DLD1 (cell line): ENCODE results near the gene CNTN1.

Experiments used
- in situ Hi-C: cut with HindIII; loops from 2 replicates; pipeline ENCODE4 v1.10.0; 2017; ENCODE audit warnings: low sequenced_read_pairs

The CNTN1 gene

DNA sequence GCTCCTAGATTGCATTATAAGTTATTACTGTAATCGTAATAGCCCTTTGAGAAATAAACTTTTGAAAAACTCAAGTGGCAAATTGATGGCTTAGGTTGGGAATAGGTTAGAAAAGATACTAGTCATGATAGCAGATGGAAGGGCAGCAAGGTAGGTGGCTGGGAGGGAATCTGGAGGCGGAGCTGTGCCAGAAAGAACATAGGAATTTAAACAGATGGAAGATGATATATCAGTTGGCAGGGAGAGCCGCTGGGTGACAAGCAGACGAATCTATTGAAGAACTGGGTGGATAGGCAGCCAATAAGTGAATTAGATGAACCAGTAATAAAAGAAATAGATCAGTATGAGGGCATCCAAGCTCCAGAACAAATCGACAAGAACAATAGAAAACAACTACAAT lies 142.1 kb downstream of the CNTN1 start:
- in situ Hi-C loops: no loop called here

GRCh38 chr12:40837891-40838429 lies 145.7 kb downstream of the CNTN1 start:
- in situ Hi-C loops: no loop called here

- in situ Hi-C loops: no loop called here
Observed at GRCh38 chr12:40843495-40843894, 151.3 kb downstream of the CNTN1 start.

GRCh38 chr12:40853221-40853620 lies 161.0 kb downstream of the CNTN1 start:
- in situ Hi-C loops: no loop called here

GRCh38 chr12:40854604-40855003 lies 162.4 kb downstream of the CNTN1 start:
- in situ Hi-C loops: no loop called here

DNA sequence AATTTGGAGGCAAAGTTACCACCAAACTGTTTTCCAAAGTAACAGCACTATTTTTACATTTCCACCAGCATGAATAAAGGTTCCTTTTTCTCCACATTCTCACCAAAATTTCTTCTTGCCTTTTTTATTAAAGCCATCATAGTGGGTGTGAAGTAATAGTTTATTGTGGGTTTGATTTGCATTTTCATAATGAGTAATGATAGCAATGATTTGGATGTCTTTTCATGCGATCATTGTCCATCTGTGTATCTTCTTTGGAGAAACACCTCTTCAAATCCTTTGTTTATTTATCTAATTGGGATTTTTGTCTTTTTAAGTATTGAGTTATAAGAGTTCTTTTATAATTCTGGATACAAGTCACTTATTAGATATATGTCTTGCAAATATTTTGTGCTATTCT lies 172.7 kb downstream of the CNTN1 start:
- in situ Hi-C loops: no loop called here

DNA sequence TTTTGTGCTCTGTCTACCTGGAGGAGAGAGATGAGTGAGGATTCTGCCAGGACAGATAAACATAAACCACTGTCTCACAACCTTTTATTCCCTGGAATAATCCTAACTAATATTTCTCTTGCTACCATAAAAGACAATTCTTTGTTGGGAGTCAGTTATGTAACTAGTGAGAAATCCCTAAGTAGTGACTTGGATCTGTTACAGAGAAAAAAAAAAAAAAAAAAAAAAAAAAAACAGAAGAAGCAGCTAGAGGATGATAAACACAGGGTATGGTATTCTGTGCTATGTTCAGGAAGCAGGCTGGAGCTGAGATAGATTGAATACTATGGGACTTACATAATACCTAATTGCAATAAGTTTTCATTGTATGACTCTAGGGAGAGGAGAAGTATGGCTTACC lies 178.7 kb downstream of the CNTN1 start:
- in situ Hi-C loops: no loop called here

GRCh38 chr12:40874868-40875267 lies 182.6 kb downstream of the CNTN1 start:
- in situ Hi-C loops: no loop called here

DNA sequence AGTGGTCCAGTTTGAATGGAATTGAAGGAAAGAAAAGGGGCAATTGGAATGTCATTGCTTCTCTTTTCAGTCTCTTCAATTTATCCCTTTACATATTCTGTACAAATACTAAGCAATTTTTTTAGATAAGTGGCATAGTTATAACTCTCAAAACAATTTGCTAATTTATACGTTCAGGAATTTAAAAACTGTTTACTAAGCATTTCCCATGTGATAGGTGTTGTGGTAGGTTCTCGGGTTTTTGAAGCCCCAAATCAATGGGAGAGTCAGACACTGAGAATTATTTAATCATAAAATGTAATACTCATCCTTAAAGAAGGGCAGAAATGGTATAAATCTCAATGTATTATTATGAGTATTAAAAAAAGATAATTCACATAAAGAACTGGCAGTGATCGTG lies 197.1 kb downstream of the CNTN1 start:
- in situ Hi-C loops: no loop called here

DNA sequence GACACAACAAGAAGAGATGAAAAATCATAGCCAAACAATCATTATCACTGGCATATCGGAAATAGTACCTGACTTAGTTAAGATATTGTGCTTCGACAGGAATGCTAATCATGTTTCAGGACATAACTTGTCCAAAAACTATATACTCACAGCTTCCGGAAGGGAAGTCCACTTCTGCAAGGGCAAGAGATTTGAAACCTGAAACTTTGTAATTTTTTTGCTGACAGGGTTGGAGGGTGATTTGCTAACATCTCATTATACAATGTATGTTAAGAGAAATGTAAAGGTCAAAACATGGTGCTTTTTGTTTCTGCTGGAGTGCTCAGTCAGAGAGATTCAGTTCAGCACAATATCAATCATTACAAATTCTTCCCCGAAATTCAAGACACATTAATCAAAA lies 200.3 kb downstream of the CNTN1 start:
- in situ Hi-C loops: no loop called here

GRCh38 chr12:40898505-40898904 lies 206.3 kb downstream of the CNTN1 start:
- in situ Hi-C loops: no loop called here

GRCh38 chr12:40903040-40903439 lies 210.8 kb downstream of the CNTN1 start:
- in situ Hi-C loops: no loop called here

GRCh38 chr12:40907115-40907527 lies 214.9 kb downstream of the CNTN1 start:
- in situ Hi-C loops: no loop called here

- in situ Hi-C loops: no loop called here
Observed at GRCh38 chr12:40911676-40912075, 219.4 kb downstream of the CNTN1 start.

GRCh38 chr12:40915172-40915571 lies 222.9 kb downstream of the CNTN1 start:
- in situ Hi-C loops: no loop called here

DNA sequence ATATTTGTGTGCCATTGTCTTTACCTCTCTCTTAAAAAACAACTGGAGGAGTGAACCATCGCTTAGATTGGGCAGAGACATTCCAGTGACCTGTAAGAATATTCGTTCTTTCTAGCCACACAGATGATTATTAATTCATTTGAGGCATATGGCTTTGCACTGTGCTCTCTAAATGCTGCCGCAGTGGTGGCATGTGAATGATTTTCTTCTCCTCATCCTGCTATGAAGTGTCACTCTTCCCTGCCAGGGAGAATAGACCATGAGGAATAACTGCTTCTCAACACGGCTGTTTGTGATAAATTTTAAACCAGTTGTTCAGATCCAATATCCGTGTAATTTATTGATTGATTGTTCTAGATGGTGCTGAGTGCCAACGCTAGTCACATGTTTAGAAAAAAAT lies 225.3 kb downstream of the CNTN1 start:
- in situ Hi-C loops: no loop called here

GRCh38 chr12:40921563-40922163 lies 229.4 kb downstream of the CNTN1 start:
- in situ Hi-C loops: no loop called here

GRCh38 chr12:40937891-40938290 lies 245.7 kb downstream of the CNTN1 start:
- in situ Hi-C loops: no loop called here

- in situ Hi-C loops: no loop called here
Observed at GRCh38 chr12:40942326-40942725, 250.1 kb downstream of the CNTN1 start.

- in situ Hi-C loops: no loop called here
Observed at GRCh38 chr12:40945772-40946171, 253.5 kb downstream of the CNTN1 start.

GRCh38 chr12:40946612-40947194 lies 254.5 kb downstream of the CNTN1 start:
- in situ Hi-C loops: no loop called here

DNA sequence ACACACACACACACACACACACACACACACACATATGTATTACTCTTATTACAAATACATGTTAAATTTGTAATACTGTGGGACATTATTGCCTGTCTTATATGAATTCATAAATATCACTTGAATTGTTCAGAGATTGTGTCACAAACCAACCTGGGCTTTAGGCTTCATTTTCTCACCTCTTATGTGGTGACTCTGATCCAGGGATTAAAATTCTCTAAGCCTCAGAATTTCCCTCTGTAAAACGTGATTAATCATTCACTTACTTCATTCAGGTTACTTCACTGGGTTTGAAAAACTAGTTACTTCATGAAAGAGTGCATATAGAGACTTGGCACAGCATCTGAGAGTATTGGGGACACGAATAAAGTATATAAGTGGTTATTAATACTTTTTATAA lies 255.6 kb downstream of the CNTN1 start:
- in situ Hi-C loops: no loop called here

- in situ Hi-C loops: no loop called here
Observed at GRCh38 chr12:40953076-40953475, 260.8 kb downstream of the CNTN1 start.
